Tibial nerve (tissue), 4 donors: ENCODE measurements around the gene MTA2.

Experiments
- EP300 ChIP-seq, 2 donors: sonication (generic); formaldehyde crosslinking; IDR thresholded peaks; one replicate each; pipeline ENCODE4 v1.6.1; 2017; ENCODE audit warnings: antibody characterized with exemption in 2 of 2, mild to moderate bottlenecking in 1 of 2
- POLR2A ChIP-seq, 2 donors: fragments of 450-650 bp; IDR thresholded peaks; one replicate each; pipeline ENCODE4 v1.6.1; 2017; ENCODE audit warnings: antibody characterized with exemption in 2 of 2, mild to moderate bottlenecking in 2 of 2, moderate library complexity in 2 of 2
- TF ChIP-seq, protein P1 (sequence below), 5 experiments: fragments of 200-600 bp in 3 of 5; fragments of 450-650 bp in 2 of 5; sonication (generic) in 3 of 5; IDR thresholded peaks; one replicate each; pipeline ENCODE4 v1.5.1; 2016 to 2019; ENCODE audit warnings: antibody characterized with exemption in 5 of 5, mild to moderate bottlenecking in 3 of 5, moderate library complexity in 2 of 5

DNA sequence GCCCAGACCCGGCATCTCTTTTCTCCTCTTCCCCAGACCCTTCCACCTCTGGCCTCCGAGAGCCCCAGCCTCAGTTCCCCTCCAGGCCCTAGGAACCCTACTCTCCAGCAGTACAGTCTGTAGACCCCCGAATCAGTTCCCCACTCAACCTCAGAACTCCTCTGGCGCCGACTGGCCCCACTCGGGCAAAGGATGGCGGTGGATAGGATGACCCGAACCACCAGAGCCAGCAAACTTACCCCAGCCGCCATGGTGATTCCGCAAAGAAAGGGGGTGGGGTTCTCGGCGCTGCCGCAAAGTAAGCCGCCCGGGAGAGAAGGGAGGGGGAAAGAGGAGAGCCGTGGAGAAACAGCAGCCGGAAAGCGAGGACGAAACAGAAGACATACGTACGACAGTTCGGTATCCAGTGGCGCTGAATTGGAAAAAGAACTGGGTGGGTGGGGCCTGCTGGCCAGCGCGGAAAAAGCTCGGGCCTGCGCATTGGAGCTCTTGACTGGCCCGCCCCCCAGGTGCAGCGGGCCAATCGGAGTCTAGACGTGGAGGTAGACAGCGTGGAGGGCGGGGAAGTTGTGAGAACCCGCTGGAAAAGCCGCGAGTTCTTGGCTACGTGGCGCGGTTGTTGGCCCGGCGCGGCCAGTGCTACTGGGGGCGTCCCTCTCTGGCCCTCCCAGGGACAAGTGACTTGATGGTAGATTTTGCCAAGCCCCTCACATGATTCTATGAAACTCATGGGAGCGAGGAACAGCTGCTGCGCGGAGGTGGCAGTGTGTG, 27.9 kb downstream of the MTA2 start, which contains the start of gene EEF1G:
- TF ChIP-seq, protein P1, sequence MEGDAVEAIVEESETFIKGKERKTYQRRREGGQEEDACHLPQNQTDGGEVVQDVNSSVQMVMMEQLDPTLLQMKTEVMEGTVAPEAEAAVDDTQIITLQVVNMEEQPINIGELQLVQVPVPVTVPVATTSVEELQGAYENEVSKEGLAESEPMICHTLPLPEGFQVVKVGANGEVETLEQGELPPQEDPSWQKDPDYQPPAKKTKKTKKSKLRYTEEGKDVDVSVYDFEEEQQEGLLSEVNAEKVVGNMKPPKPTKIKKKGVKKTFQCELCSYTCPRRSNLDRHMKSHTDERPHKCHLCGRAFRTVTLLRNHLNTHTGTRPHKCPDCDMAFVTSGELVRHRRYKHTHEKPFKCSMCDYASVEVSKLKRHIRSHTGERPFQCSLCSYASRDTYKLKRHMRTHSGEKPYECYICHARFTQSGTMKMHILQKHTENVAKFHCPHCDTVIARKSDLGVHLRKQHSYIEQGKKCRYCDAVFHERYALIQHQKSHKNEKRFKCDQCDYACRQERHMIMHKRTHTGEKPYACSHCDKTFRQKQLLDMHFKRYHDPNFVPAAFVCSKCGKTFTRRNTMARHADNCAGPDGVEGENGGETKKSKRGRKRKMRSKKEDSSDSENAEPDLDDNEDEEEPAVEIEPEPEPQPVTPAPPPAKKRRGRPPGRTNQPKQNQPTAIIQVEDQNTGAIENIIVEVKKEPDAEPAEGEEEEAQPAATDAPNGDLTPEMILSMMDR (IDR thresholded peaks at IDR 0.05) = peak in 1 of 5 experiments; percentile 16
- TF ChIP-seq POLR2A (IDR thresholded peaks at IDR 0.05) (peak; percentile 75 to 93), EP300 (IDR thresholded peaks at IDR 0.05) (peak; percentile 90 to 93)
